Breast epithelium (tissue), 4 donors: ENCODE data around the gene PDHX. TPM values are rescaled to one million over a fixed set of nuclear protein-coding genes. Genes with fewer than 3 reads are reported as not detected.

ENCODE experiments used
- DNase-seq, 2 donors: peaks; one replicate each; pipeline ENCODE4 v3.0.0-alpha.2; 2019; ENCODE audit warnings: low spot score in 2 of 2
- H3K27ac ChIP-seq, 2 donors: fragments of 200-600 bp; sonication (generic) in 1 of 2; one replicate each; pipeline ENCODE4 v1.5.1; 2016 to 2019; ENCODE audit warnings: mild to moderate bottlenecking in 1 of 2
- H3K27me3 ChIP-seq, 2 donors: fragments of 200-600 bp; sonication (generic) in 1 of 2; one replicate each; pipeline versions ENCODE4 v1.5.1 to v1.6.0; 2017 to 2019; ENCODE audit warnings: control low read depth in 1 of 2, mild to moderate bottlenecking in 1 of 2
- H3K36me3 ChIP-seq: fragments of 200-600 bp; one replicate; pipeline ENCODE4 v1.5.1; 2019
- H3K4me1 ChIP-seq, 2 donors: fragments of 200-600 bp; sonication (generic); one replicate each; pipeline ENCODE4 v1.5.1; 2016 to 2019; ENCODE audit warnings: control low read depth in 1 of 2
- H3K4me3 ChIP-seq, 3 donors: fragments of 200-600 bp; sonication (generic); 1 replicate in 2 of 3; 2 replicates in 1 of 3; pipeline ENCODE4 v1.5.1; 2016 to 2019; ENCODE audit warnings: mild to moderate bottlenecking in 3 of 3, moderate library complexity in 2 of 3
- H3K9me3 ChIP-seq, 2 donors: fragments of 200-600 bp; sonication (generic) in 1 of 2; one replicate each; pipeline ENCODE4 v1.5.1; 2016 to 2019; ENCODE audit warnings: control low read depth in 1 of 2
- POLR2A ChIP-seq: fragments of 450-650 bp; IDR thresholded peaks from one replicate; pipeline ENCODE4 v1.6.1; 2016; ENCODE audit warnings: antibody characterized with exemption, mild to moderate bottlenecking, moderate library complexity
- POLR2AphosphoS5 ChIP-seq, 3 donors: sonication (generic); formaldehyde crosslinking; IDR thresholded peaks; one replicate each; pipeline ENCODE4 v1.6.1; 2017; ENCODE audit warnings: antibody characterized with exemption in 3 of 3
- intact Hi-C: fragments of 100-400 bp; cut with DNase I; formaldehyde crosslinking; loops from one replicate; pipeline ENCODE4 v1.15.1; 2023; ENCODE audit warnings: low total_unique reads
- total RNA-seq, 3 donors: library from RNA; depleted of rRNA; stranded (reverse); fragments of >200 nt; gene quantifications; one replicate each; pipeline ENCODE4 v1.1.0, GENCODE V29; 2016
- TF ChIP-seq, protein P1 (sequence below), 3 donors: fragments of 450-650 bp; IDR thresholded peaks; one replicate each; pipeline ENCODE4 v1.5.1; 2016 to 2017; ENCODE audit warnings: antibody characterized with exemption in 3 of 3, mild to moderate bottlenecking in 3 of 3, moderate library complexity in 3 of 3

PDHX gene
- total RNA-seq, 3 donors from 2014 or later, result 32.1 to 42.7 (median 41.6) TPM

DNA sequence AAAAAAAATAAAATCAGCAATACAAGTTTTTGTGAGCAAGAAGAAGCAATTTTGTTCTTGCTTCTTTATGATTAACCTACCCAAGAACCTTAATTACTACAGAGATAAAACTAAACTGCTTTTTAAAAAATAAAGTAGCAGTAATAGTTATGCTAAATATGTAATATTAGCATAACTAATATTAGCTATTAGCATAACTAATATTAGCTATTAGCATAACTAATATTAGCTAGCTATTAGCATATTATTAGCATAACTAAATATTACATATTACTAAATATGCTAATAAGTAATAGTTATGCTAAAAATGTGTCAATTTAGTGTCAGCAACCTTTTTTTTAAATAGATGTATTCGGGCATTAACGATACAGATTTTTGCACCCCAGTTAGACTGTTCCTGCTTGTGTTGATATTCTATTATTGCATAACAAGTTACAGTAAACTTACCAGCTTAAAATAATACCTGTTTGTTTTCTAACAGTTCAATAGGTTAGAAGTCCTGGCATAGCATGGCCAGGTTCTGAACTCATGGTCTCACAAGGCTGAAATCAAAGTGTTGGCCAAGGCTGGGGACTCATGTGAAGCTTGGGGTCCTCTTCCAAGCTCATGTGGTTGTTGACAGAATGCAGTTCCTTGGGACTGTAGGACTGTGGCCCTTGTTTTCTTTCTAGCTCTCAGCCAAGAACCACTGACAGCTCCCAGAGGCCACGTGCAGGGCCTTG lies 48.4 kb downstream of the PDHX start:
- H3K4me3 ChIP-seq, result no peak overlapping the region
- H3K4me1 ChIP-seq, result no peaks in the 10 kb centered on the region
- H3K27ac ChIP-seq, result no peak overlapping the region
- no peak for DNase-seq
- TF ChIP-seq, protein P1, sequence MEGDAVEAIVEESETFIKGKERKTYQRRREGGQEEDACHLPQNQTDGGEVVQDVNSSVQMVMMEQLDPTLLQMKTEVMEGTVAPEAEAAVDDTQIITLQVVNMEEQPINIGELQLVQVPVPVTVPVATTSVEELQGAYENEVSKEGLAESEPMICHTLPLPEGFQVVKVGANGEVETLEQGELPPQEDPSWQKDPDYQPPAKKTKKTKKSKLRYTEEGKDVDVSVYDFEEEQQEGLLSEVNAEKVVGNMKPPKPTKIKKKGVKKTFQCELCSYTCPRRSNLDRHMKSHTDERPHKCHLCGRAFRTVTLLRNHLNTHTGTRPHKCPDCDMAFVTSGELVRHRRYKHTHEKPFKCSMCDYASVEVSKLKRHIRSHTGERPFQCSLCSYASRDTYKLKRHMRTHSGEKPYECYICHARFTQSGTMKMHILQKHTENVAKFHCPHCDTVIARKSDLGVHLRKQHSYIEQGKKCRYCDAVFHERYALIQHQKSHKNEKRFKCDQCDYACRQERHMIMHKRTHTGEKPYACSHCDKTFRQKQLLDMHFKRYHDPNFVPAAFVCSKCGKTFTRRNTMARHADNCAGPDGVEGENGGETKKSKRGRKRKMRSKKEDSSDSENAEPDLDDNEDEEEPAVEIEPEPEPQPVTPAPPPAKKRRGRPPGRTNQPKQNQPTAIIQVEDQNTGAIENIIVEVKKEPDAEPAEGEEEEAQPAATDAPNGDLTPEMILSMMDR (IDR thresholded peaks at IDR 0.05), result no peak
- TF ChIP-seq POLR2AphosphoS5 (IDR thresholded peaks at IDR 0.05), result no peak
- no peak for TF ChIP-seq POLR2A
- H3K27me3 ChIP-seq, result no peaks in the 10 kb centered on the region
- no peaks in the 10 kb centered on the region for H3K36me3 ChIP-seq
- intact Hi-C loops, result loop anchor here (10.0 kb wide), 1 partner anchor 500 kb away; no protein-coding TSS in a partner anchor
- no peaks in the 10 kb centered on the region for H3K9me3 ChIP-seq

- peaks cover 5% of the 10 kb centered on the region for H3K36me3 ChIP-seq
- no peak for DNase-seq
- H3K9me3 ChIP-seq, result no peaks in the 10 kb centered on the region
- no peak overlapping the region for H3K4me3 ChIP-seq
- H3K27me3 ChIP-seq, result no peaks in the 10 kb centered on the region
- TF ChIP-seq POLR2A (no peak), POLR2AphosphoS5 (IDR thresholded peaks at IDR 0.05) (no peak)
- TF ChIP-seq, protein P1 (IDR thresholded peaks at IDR 0.05), result no peak
- no peak overlapping the region for H3K27ac ChIP-seq
- no peaks in the 10 kb centered on the region for H3K4me1 ChIP-seq
- intact Hi-C loops, result loop anchor here (10.0 kb wide), 1 partner anchor 504 kb away; no protein-coding TSS in a partner anchor
Measured at GRCh38 chr11:34968862-34969261, 52.4 kb downstream of the PDHX start.

- TF ChIP-seq POLR2A (no peak), POLR2AphosphoS5 (IDR thresholded peaks at IDR 0.05) (no peak)
- TF ChIP-seq, protein P1 (IDR thresholded peaks at IDR 0.05), result no peak
- Histone ChIP-seq H3K36me3 (peaks cover 5% of the 10 kb centered on the region), H3K27ac (no peak overlapping the region), H3K4me1 (no peaks in the 10 kb centered on the region), H3K9me3 (no peaks in the 10 kb centered on the region), H3K4me3 (no peak overlapping the region), H3K27me3 (no peaks in the 10 kb centered on the region)
- DNase-seq, result no peak
- intact Hi-C loops, result no loop called here
Measured at GRCh38 chr11:34970033-34970432, 53.6 kb downstream of the PDHX start.

GRCh38 chr11:34970480-34970879 lies 54.1 kb downstream of the PDHX start:
- Histone ChIP-seq H3K27ac (no peak overlapping the region), H3K4me3 (no peak overlapping the region), H3K36me3 (peaks cover 5% of the 10 kb centered on the region), H3K27me3 (no peaks in the 10 kb centered on the region), H3K4me1 (no peaks in the 10 kb centered on the region), H3K9me3 (no peaks in the 10 kb centered on the region)
- no peak for TF ChIP-seq POLR2AphosphoS5 (IDR thresholded peaks at IDR 0.05)
- no peak for TF ChIP-seq POLR2A
- TF ChIP-seq, protein P1 (IDR thresholded peaks at IDR 0.05), result no peak
- intact Hi-C loops, result no loop called here
- DNase-seq, result no peak

DNA sequence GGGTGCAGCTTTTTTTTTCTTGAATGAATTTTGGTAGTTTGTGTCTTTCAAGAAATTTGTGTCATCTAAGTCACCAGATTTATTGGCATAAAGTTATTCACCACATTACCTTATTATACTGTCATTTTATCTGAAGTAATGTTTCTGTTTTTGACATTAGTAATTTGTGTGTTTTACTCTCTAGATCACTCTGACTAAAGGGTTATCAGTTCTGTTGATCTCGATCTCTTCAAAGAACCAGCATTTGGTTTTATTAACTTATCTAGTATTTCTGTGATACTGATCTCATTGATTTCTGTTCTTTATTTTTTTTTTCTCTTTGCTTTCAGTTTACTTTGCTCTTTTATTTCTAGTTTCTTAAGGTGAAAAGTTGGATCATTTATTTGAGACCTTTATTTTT lies 55.5 kb downstream of the PDHX start:
- Histone ChIP-seq H3K4me1 (peaks cover 0 to 1% of the 10 kb centered on the region in 2 donors), H3K9me3 (no peaks in the 10 kb centered on the region), H3K27me3 (no peaks in the 10 kb centered on the region), H3K27ac (no peak overlapping the region), H3K36me3 (peaks cover 5% of the 10 kb centered on the region), H3K4me3 (no peak overlapping the region)
- intact Hi-C loops, result no loop called here
- no peak for DNase-seq
- TF ChIP-seq, protein P1 (IDR thresholded peaks at IDR 0.05), result no peak
- TF ChIP-seq POLR2AphosphoS5 (IDR thresholded peaks at IDR 0.05), result no peak
- no peak for TF ChIP-seq POLR2A
